ENCODE measurements around the gene RBMS3. TPM values are rescaled to one million over a fixed set of nuclear protein-coding genes. Genes with fewer than 3 reads are reported as not detected.

Gene RBMS3
- total and polyA plus RNA-seq, 2 of the 13 experiments (the other 11 are each of a cell fraction or from before 2014, with no cell fraction given): not detected

- H3K9ac ChIP-seq (ENCODE audit: insufficient read depth, low read depth, low read length): no peak overlapping the region
- no TSS peak for BruUV-seq (replicated peaks)
- POLR2A ChIA-PET: no interaction called here
- no peak overlapping the region for H3K4me2 ChIP-seq (ENCODE audit: low read depth, low read length)
- in situ Hi-C loops (cut with HindIII; ENCODE audit: extremely low pct_ligation_motif_present, low pct_unique_long_range_greater_than_20kb) (no loop called here), intact Hi-C loops (cut with micrococcal nuclease; ENCODE audit: unreplicated experiment) (no loop called here)
- no peaks in the 10 kb centered on the region for H3K79me2 ChIP-seq (ENCODE audit: insufficient read depth, low read length)
- H3K9me3 ChIP-seq (ENCODE audit: low read length): no peaks in the 10 kb centered on the region
- no peak overlapping the region for H3K27ac ChIP-seq (ENCODE audit: extremely low read length, insufficient read depth, low read length)
- H3K4me1 ChIP-seq (ENCODE audit: insufficient read depth, low read length): no peaks in the 10 kb centered on the region
- DNase-seq (ENCODE audit: low spot score) (no peak), FAIRE-seq (no peak), ATAC-seq (no peak)
- no peak overlapping the region for H2AFZ ChIP-seq (ENCODE audit: low read length)
- CTCF ChIA-PET (ENCODE audit: low intra/inter-chr PET ratio, low total read pairs): no interaction called here
- no peaks in the 10 kb centered on the region for H4K20me1 ChIP-seq (ENCODE audit: insufficient read depth, low read length)
- TF ChIP-seq GABPA (IDR thresholded peaks at IDR 0.05; ENCODE audit: low read depth, low read length) (no peak), GABPA (CRISPR knock-in tag; IDR thresholded peaks at IDR 0.05; ENCODE audit: low read depth) (no peak), KDM5A (IDR thresholded peaks at IDR 0.05; ENCODE audit: borderline replicate concordance, low read length) (no peak), ZNF263 (CRISPR knock-in tag; IDR thresholded peaks at IDR 0.05) (no peak), HOXA7 (CRISPR knock-in tag; IDR thresholded peaks at IDR 0.05) (no peak), BCL3 (CRISPR knock-in tag; IDR thresholded peaks at IDR 0.05) (no peak), ATF7 (IDR thresholded peaks at IDR 0.05) (0 out of 2 replicates have a peak, but pooled peaks have one; percentile 21), ATF7 (CRISPR knock-in tag; IDR thresholded peaks at IDR 0.05) (no peak)
- H3K36me3 ChIP-seq (replicated peaks in 1 of 2; ENCODE audit: control insufficient read depth in 1 of 2, insufficient read depth in 2 of 2, low read length in 2 of 2): no peaks in the 10 kb centered on the region
- no peaks in the 10 kb centered on the region for H3K27me3 ChIP-seq (ENCODE audit: control insufficient read depth in 1 of 2, insufficient read depth in 2 of 2, low read length in 2 of 2)
- H3K4me3 ChIP-seq (replicated peaks in 1 of 3; ENCODE audit: insufficient read depth in 1 of 3, low read depth in 2 of 3, low read length in 3 of 3): no peak overlapping the region
These were observed 303.0 kb downstream of the RBMS3 start for GRCh38 chr3:29583861-29584260.

GRCh38 chr3:29585368-29585767 is 304.5 kb downstream of the RBMS3 start:
- H3K36me3 ChIP-seq (replicated peaks in 1 of 2; ENCODE audit: control insufficient read depth in 1 of 2, insufficient read depth in 2 of 2, low read length in 2 of 2): no peaks in the 10 kb centered on the region
- H3K27ac ChIP-seq (ENCODE audit: extremely low read length, insufficient read depth, low read length): no peak overlapping the region
- no peak for FAIRE-seq
- no peak for DNase-seq (ENCODE audit: low spot score)
- no peak for TF ChIP-seq SNAI1 (CRISPR knock-in tag; IDR thresholded peaks at IDR 0.05; ENCODE audit: borderline replicate concordance)
- no peak for TF ChIP-seq TAF15 (IDR thresholded peaks at IDR 0.05; ENCODE audit: low read depth, low read length, poor library complexity, severe bottlenecking)
- TF ChIP-seq ZNF275 (CRISPR knock-in tag; IDR thresholded peaks at IDR 0.05; ENCODE audit: borderline replicate concordance): no peak
- TF ChIP-seq PHF21A (CRISPR knock-in tag; IDR thresholded peaks at IDR 0.05): no peak
- TF ChIP-seq ZNF253 (CRISPR knock-in tag; IDR thresholded peaks at IDR 0.05; ENCODE audit: borderline replicate concordance): no peak
- TF ChIP-seq TBP (CRISPR knock-in tag; IDR thresholded peaks at IDR 0.05): no peak
- TF ChIP-seq ZNF496 (CRISPR knock-in tag; IDR thresholded peaks at IDR 0.05; ENCODE audit: insufficient replicate concordance): no peak
- TF ChIP-seq ZNF589 (CRISPR knock-in tag; conservative IDR thresholded peaks at IDR 0.05): no peak
- TF ChIP-seq FOXJ3 (CRISPR knock-in tag; IDR thresholded peaks at IDR 0.05; ENCODE audit: borderline replicate concordance): no peak
- TF ChIP-seq SNAPC5 (CRISPR knock-in tag; IDR thresholded peaks at IDR 0.05; ENCODE audit: borderline replicate concordance): no peak
- TF ChIP-seq ZNF678 (CRISPR knock-in tag; IDR thresholded peaks at IDR 0.05): no peak
- no peak for TF ChIP-seq CHD4 (IDR thresholded peaks at IDR 0.05; ENCODE audit: borderline replicate concordance, low read length)
- no peaks in the 10 kb centered on the region for H3K9me3 ChIP-seq (ENCODE audit: low read length)
- intact Hi-C loops (cut with micrococcal nuclease; ENCODE audit: unreplicated experiment) (no loop called here), in situ Hi-C loops (cut with HindIII; ENCODE audit: extremely low pct_ligation_motif_present, low pct_unique_long_range_greater_than_20kb) (no loop called here)
- ChIA-PET CTCF (ENCODE audit: low intra/inter-chr PET ratio, low total read pairs) (no interaction called here), POLR2A (no interaction called here)
- no peak overlapping the region for H3K4me2 ChIP-seq (ENCODE audit: low read depth, low read length)
- H2AFZ ChIP-seq (ENCODE audit: low read length): no peak overlapping the region
- no peaks in the 10 kb centered on the region for H4K20me1 ChIP-seq (ENCODE audit: insufficient read depth, low read length)
- H3K9ac ChIP-seq (ENCODE audit: insufficient read depth, low read depth, low read length): no peak overlapping the region
- WGBS (ENCODE audit: low lambda C conversion rate): 2% methylated on average over 3 of the region's 3 CpGs
- ATAC-seq: no peak
- H3K27me3 ChIP-seq (ENCODE audit: control insufficient read depth in 1 of 2, insufficient read depth in 2 of 2, low read length in 2 of 2): no peaks in the 10 kb centered on the region
- no peak overlapping the region for H3K4me3 ChIP-seq (replicated peaks in 1 of 3; ENCODE audit: insufficient read depth in 1 of 3, low read depth in 2 of 3, low read length in 3 of 3)
- H3K4me1 ChIP-seq (ENCODE audit: insufficient read depth, low read length): no peaks in the 10 kb centered on the region
- no peaks in the 10 kb centered on the region for H3K79me2 ChIP-seq (ENCODE audit: insufficient read depth, low read length)
- no TSS peak for BruUV-seq (replicated peaks)
